ENCODE measurements around the gene CDKAL1.

CDKAL1 gene

DNA sequence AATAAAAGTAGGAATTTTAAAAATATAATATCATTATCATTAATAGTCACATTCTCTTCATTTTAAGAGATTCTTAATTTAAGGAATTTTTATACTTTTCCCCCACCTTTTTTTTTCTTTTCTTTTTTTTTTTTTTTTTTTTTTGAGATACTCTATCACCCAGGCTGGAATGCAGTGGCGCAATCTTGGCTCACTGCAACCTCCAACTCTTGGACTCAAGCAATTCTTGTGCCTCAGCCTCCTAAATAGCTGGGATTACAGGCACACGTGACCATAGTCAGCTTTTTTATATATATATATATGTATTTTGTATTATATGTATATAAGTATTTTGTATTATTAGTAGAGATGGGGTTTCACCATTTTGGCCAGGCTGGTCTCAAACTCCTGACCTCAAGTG, 457.7 kb downstream of the CDKAL1 start:
- no peak for DNase-seq

DNA sequence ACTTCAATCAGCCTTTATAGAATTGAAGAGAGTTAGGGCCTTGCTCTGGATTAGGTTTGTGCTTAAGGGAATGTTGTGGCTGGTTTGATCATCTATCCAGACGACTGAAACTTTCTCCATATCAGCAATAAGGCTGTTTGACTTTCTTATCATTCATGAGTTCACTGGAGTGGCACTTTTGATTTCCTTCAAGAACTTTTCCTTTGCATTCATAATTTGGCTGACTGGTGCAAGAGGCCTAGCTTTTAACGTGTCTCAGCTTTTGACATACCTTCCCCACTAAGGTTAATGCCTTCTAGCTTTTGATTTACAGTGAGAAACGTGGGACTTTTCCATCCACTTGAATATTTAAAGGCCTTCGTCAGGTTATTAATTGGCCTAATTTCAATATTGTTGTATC, 461.8 kb downstream of the CDKAL1 start:
- no peak for DNase-seq

DNA sequence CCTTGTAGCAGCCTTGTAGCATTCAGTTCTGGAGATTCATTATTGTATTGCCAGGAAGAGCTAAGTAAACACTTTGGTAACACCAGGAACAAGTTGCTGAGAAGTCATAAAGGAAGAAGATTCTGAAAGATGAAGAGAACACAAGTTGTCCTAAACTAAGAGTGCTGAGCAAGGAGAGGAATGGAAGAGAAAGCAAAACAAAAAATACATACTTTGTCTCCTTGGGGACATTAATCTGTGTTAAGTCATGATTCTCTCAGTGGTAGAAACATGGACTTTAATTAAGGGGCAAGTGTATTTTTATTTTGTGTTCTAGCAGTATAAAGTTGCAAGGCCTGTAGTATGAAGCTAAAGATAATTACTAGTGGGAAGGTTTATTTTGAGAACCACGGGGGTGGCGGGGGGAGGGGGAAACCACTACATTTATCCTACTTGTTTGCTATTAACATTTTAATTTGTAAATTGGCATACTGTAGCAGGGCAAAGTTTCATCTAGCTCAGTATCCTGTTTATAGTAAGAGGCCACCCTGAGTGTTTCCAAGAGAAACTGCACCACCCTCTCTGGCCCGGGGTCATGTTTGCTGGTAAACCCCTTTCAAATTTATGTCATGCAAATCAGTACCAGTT, 463.0 kb downstream of the CDKAL1 start:
- DNase-seq: no peak

DNA sequence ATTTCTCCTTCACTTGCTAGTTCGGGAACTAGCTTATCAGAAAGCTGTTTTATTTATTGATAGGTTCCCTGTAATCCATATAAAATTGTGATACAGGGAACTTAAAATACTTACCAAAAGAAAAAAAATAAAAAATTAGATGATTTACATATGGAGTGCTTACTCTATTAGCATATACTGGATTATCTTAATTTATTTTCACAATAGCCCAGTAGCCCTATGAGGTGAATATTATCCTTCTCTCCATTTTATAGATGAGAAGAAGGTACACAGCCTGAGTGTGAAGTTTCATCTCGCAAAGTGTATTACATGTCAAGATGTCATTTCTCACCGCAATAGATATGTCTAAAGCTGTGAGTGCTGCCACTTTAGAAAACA, 463.5 kb downstream of the CDKAL1 start:
- DNase-seq: no peak

DNA sequence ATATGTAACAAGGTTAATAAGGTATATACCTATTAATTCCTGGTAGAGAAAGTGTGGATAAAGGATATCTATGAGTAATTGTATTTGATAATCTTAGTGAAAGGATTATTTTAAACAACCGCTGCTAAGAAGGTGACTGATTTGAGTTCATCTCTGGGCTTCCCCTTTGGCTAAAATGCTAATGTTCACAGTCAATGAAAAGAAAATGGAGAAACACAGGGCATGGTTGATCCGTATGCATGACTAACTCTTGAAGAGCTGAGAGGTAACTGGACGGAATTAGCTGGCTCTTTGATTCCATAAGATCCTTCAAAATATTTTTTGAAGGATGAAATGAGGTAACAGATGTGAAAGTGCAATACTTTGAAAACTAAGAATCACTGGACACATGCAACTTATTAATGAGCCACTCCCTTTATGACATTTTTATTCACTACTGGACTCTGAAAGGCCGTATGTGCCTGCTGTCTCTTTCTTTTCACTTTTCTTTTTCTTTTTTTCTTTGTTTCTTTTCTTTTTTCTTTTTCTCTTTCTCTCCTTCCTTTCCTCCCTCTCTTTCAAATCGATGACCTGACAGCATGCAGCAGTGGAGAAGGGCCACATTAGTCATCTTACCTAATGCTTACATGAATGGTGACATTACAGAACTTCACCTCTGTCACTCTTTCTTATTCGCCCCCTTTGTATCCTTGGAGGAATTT, 464.6 kb downstream of the CDKAL1 start:
- peak; percentile 22 for DNase-seq

DNA sequence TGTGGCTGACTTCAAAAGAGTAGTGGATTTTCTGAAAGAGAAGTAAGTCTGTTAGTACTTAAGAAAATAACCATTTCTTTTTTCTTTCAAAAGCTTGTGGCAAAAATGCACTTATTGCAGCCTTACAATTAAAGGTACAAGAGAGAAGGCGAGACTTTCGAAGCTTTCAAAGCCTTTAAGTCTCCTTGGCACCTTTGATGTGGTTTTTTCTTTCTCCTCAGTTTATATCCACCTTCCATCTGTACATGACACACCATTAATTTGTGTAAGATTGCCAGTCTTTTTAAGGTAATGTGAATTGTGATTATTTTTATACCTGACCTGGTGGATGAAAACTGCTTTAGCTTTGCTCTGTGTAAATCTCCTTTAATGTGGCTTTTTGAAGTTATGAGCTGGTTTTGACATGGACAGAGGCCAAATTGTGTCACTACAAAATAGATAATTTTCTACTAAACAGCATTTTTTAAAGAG, 466.1 kb downstream of the CDKAL1 start:
- no peak for DNase-seq

DNA sequence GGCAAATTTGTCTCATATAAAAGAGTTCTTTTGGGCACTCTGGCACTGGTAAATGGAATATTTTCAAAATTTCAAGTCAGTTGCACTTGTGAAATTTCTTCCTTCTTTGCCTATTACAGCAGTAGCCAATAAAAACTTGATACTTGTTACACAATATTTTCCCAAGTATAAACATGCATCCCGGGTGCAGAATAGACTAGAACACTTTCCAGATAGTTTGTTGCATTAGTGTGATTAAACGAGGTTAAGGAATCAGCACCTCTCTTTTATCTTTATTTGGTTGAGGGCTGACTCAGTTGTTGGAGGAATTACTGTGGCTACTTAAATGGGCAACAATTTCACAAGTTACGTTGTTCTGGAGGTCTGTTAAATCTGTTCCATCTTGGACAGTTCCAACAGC, 467.5 kb downstream of the CDKAL1 start:
- no peak for DNase-seq

DNA sequence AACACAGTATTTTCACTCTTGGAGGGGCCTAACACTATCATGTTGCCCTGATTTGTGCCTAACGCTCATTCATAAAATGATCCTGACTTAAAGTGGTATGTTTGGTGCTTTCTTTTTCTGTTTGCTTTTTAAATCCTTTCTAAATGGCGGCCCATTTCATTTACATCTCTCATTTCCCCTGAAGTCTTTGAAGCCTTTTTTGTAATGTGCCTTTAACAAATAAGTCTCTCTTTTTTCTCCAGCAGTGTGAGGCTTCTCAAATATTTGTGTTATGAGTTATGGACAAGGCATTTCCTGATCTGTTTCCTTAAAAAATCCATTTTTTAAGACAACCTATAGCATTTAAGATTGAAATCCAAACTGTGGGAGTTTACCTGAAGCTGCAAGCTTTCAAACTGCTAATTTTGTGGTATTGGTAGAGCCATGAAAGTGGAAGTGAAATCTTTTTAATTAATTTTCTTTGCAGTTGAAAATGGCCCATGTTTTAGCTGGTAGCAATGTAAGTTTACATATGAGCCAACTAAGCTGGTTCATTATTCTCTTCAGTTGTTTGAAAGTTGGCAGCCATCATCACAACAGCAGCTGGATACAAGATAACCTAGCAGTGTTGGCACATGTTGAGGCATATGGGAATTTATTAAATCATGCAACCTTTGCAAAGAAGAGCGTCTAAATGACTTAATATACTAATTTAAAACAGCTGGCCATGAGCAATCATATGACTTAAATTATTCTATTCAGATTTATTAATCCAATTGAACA, 469.7 kb downstream of the CDKAL1 start:
- peak; percentile 4 for DNase-seq

DNA sequence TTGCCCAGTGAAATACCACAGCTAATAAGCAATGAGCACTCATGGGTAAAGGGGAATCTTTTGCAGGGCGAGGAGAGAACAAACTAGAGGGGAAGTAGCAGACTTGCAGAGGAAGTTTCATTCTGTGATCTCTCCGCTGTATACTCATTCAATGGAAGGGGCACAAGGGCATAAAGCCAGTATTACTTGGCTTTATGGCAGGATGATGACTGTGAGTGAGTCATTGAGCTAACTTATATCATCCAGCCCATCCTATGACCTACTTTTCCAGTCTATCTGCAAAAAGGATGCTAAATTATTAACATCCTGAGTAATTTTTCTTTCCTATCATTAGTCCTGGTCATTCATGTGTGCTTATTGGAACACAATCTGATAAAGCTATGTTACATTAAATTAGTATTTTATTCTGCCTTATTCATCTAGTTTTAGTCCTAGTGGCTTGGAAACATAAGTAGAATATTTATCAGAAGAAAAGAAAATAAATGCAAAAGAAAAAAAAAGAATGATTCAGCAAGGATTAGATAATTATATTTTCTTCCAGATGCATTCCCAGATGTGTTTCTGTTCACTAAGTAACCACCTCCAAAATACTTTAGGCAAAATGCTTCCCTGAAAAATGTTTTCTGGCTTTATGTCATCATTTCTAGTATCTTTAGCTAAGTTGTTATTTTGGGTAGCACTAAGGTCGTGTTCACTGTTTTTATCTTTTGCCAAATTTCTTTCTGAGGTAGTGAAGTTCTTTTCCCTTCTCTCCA, 471.7 kb downstream of the CDKAL1 start:
- DNase-seq: no peak

DNA sequence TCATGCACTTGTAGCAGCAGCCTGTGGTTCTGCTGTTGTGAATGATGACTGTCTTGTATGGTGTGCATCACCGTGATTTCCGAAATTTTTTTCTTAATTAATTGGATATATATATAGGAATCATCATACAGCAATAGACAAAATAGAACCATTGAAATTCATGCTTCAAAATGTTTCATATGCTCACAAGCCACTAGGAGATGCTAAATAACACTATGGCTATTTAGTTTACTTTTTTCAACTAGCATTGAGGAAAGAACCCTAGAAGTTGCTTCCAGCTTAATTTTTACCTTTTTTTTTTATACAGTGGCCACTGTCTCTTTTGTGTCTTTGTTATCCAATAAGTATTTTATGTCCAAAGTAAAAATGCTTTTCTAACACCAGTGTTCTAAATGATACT, 485.4 kb downstream of the CDKAL1 start:
- DNase-seq: no peak

DNA sequence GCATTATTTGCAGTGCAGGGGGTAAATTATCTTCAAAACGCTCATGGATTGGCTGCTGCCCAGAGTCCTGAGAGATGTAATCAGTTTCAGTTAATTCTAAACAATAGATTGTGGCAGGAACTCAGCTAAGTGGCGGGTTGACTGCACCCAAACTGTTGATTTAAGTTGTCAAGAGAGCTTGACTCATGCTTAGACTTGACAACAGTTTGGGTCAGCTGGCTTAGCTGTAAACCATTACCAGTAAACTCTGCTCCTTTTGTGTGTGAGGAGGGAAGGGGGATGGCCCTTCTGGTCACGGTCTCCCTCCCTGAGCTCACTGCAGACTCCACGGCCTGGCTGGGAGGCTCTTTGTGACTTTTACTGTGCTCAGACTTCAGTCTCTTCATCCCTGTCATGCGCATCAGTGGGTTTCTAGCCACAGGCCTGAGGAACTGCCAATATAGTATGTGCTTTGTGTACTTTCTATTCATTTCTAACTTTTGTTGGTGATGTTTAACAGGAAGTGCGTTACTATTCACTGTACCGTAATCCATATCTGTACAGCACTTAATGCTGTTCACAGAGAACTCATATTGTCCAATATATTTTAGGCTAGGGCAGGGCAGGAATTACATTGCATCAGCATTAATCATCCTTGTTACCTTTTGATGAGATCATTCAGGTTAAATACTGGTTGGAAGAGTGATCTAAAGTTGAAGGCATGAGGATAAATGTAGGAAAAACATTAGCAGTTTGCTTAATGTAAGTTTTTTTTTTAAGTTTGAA, 488.3 kb downstream of the CDKAL1 start:
- no peak for DNase-seq

DNA sequence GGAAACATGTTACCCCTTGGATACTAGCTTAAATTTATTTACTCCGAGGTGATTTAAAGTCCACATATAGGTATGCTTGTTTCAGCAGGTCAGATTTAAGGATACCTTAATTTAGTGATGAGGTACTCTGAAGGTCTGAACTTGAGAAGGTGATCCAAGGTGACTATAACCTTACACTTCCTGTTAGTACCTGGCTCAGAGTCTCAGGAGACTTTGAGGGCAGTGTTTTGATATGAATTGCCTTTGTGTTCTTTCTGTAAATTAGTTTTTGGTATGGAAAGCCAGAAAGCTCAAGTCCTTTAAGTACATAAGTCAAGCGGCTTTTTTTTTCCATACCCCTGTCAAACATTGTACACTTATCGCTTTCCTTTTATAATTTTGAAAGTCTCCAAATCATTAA, 489.0 kb downstream of the CDKAL1 start:
- no peak for DNase-seq

DNA sequence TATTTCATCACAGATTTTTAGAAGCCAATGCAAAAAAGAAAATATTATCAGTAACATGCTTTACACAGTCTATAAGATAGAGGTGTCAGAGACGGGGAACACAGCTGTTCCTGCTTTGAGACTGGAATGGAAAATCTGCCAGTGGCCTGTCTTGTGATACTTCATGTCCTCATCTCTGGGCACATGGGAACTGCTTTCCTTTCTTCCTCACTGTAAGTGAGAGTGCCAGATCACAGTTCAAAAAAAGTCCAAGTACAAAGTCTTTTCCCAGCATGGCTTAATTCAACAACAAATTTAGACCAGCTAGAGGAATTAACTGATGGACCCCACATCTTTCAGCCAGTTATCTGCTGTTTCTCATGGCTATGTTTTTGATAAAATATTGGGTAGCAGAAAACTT, 490.4 kb downstream of the CDKAL1 start:
- no peak for DNase-seq

DNA sequence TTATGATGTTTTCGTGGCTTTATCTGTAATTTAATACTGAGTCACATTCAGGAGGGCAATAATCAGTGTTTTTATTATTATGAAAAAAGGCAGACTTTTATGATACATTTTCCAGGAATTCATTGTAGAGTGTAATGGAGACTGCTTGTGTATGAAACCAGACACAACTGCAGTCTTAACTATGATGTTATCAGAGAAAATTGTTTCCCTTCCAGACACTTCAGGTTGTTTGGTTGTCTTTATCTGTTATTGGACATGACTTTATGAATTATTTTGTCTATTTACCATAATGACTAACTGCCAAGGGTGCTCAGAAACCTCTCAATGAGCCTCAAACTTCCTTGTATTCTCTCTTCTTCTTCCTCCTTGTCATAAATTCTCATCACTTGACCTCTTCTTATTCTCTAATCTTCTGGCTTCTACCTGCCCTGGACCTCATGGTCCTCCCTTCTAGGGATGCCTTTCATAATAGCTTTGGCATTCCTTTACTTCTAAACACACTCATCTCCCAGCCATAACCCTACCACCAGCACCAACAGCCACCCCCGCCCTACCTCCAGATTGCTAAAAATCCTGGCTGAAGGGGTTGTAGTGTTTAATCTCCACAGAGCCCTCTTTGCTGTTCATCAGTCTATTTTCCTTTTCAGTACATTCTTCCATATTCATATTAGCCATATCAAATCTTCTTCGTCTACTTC, 492.5 kb downstream of the CDKAL1 start:
- no peak for DNase-seq

DNA sequence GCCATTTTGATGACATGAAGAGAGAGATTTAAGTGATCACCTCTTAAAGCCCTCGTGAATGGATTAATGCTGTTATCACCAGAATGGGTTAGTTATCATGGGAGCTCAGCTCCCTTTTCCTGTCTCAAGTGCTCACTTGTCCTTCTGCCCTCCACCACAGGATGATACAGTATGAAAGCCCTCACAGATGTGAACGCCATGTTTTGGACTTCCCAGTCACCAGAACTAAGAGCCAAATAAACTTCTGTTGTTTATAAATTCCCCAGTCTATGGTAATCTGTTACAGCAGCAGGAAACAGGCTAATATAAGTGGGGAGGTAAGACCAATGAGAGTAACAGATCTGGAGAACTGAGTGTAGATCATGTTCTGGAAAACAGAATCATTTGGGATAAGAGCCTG, 493.2 kb downstream of the CDKAL1 start:
- no peak for DNase-seq

DNA sequence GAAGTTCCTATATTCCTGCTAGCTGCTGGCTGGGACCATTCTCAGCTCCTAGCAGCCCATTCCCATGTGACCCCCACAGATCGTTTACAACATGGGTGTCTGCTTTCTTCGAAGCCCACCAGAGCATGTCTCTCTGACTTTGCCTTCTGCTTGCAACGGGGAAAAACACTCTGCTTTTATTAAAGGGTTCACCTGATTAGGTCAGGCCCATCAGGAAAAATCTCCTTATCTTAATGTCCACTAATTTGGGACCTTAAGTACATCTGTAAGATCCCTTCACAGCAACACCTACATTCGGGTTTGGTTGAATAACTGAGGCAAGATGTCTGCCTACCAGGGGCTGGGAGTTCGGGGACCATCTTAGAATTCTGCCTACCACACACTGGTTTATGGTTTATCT, 496.9 kb downstream of the CDKAL1 start:
- no peak for DNase-seq

DNA sequence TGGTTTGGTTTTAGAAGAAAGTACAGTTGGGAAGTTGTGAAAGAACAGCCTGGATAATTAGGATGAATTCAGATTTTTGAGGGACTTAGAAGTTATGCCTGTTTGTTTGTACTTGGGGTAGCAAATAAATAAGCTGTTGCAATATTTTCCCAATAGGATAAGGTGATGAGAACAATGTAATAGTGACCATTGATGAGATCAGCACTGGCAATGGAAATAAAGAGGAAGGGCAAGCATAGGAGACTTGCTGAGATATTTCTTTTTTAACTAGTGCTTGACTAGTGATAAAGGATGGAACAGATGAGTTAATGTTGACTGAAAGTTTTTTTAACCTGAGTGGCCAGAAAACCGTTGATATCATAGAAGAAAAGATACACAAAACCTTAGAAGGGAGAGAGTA, 498.8 kb downstream of the CDKAL1 start:
- DNase-seq: no peak

DNA sequence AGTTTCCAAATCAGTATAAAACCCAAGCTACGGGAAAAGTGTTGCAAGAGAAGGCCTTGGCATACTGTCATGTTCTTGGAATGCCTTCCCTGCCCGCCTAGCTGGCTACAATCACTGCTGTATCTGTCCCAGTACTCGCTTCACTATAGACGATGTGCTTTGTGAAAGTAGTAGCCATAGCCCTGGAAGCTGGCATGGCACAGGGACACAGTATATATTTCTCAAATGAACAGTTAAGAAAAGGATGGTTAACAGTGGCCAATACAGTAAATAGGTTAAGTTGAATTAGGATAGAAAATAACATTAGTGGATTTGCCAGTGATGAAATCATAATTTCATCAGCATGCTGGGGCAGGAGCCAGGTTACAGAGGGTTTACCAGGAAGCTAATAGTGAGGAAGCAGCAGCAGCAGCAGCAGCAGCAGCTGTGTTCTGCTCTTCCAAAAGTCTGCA, 499.3 kb downstream of the CDKAL1 start:
- DNase-seq: no peak

DNA sequence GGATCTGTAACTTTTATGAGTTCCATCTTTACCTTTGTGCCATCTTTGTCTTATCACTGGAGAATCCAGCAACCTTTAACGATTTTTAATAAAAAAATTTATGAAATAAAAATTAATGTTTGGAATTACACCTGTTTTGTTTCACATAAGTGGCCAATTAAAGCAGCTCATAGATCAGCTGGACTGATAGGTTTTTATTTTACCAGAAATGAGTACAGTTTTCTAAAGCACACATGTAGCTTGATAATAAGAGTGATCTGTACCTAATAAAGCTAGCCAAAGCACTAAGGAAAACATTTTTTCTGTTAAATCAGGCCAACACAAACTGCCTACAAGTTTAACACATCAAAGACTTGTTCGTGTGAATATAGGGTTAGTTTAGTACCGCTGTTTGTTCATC, 500.1 kb downstream of the CDKAL1 start:
- DNase-seq: no peak

DNA sequence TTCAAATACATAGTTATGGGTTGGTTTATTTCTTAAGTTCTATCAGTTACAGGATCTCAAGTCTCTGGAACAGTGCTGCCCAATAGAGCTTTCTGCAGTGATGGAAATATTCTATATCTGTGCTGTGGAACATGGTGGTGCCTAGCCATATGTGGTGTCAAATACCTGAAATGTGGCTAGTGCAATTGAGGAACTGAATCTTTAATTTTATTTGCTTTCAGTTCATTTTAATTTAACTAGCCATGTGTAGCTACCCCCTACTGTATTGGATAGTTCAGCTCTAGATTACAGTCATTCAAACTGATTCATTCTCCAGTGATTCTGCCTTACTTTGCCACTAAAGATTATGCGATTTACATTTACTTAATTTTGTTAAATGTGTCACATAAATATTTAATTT, 503.2 kb downstream of the CDKAL1 start:
- DNase-seq: no peak

DNA sequence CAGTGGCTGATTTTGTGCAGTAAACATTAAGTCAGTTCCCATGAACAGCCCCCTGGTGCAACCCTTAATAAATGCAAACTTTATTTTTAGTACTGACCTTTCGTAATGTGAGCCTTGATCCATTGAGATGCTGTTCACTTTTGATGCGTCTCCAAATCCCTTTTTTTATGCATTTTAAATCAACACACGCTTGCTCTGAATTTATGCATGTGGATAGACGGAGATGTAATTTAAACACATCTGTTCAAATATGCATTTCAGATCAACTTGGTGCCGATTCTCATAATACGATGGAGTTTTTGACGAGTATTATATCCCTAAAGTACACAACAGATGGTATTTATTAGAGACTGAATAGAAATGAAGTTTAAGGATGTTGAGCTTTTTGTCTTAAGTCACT, 505.7 kb downstream of the CDKAL1 start:
- peak; percentile 56 for DNase-seq

DNA sequence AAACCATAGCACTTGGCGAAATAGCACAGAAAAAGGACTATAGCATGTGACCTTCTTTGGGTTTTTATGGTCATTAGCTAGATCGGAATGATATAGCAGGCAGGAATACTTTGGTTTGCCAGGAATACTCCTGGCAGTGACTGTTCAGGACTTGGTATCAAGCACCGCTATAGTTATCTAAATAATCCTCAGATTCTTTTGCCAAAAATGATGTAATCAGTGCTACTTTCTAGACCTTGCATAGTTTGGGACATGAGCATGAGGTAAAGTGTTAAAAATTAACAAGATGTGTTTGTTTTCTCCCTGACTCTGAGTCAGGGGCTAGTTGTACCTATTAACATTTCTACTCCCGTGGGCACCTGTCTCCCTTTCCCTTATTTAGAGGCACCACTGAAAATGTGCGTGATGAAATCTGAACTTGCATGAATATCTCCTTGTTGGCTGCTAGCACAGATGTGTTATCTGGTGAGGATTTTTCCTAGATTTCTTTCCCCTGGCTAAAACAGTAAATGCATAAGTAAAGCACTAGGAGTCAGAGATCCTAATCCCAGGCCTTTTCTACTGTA, 511.0 kb downstream of the CDKAL1 start:
- no peak for DNase-seq
